ENCODE measurements around the gene OLFM3.

DNA sequence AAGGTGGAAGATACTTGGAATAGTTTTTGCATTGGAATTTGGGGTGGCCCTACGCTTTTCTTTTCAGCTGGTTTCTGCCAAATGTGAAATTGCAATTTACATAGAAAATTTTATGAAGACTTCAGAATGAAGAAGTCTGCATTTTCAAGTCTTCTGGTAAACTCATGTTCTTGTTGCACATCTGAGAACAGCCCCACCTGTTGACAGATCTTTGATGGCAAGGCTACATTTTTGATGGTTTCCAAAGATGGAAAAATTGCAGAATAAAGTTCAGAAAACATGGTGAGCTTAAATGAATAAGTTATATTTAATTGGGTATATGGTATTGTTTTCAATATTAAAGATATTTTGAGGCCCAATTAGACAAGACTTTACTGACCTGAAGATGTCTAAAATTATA, 25.4 kb downstream of the OLFM3 start:
- TF ChIP-seq, protein P1, sequence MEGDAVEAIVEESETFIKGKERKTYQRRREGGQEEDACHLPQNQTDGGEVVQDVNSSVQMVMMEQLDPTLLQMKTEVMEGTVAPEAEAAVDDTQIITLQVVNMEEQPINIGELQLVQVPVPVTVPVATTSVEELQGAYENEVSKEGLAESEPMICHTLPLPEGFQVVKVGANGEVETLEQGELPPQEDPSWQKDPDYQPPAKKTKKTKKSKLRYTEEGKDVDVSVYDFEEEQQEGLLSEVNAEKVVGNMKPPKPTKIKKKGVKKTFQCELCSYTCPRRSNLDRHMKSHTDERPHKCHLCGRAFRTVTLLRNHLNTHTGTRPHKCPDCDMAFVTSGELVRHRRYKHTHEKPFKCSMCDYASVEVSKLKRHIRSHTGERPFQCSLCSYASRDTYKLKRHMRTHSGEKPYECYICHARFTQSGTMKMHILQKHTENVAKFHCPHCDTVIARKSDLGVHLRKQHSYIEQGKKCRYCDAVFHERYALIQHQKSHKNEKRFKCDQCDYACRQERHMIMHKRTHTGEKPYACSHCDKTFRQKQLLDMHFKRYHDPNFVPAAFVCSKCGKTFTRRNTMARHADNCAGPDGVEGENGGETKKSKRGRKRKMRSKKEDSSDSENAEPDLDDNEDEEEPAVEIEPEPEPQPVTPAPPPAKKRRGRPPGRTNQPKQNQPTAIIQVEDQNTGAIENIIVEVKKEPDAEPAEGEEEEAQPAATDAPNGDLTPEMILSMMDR (IDR thresholded peaks at IDR 0.05): no peak
- TF ChIP-seq POLR2A (IDR thresholded peaks at IDR 0.05): no peak
